GM10266 (cell line): ENCODE measurements around the gene DDX39A.

ENCODE experiments used
- DNase-seq: peaks from one replicate; pipeline ENCODE4 v3.0.0; 2012; ENCODE audit errors: extremely low spot score
- TF ChIP-seq, protein P1 (sequence below): IDR thresholded peaks from 2 replicates; pipeline ENCODE4 v1.5.1; 2012; ENCODE audit warnings: mild to moderate bottlenecking, low read depth; ENCODE audit not compliant: control insufficient read depth, insufficient read depth; ENCODE audit errors: missing control alignments

DDX39A gene

DNA sequence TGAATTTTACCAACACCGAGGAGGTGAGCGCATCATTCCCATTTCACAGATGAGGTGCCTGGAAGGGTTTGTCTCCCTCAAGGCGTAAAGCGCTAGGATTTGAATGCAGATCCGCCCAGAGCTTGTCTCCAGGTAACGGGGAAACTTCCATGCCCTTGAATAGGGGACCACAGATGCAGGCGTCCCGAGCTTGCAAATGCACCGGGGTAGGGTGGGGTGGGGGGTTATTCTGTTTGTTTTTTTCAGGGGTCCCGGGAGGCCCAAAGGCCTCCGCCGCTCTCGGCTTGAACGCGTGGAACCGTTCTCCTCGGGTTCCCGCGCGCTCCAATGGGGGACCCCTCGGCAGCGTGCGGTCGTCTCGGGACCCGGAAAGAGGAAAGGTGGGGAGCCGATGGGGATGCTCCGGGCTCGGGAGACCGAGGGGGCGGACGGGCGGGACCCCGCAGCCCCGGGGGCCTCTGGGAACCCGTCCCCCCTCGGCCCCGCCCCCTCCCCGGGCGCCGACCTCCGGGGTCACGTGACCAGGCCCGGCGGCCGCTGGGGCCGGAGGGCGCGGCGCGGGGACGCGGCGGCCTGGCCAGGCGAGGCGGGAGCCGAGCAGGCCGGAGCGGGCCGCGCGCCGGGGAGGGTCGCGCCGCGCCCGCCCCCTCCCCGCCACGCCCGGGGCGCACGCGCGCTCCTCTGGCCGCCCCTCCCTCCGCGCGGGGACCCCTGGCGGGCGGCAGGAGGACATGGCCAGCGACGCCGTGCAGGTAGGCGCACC is 13.8 kb upstream of the DDX39A start, which contains the start of gene PKN1:
TSS of gene PKN1 (plus strand) at position 516 of the 763 bp plus-strand sequence. CDS start at position 732, 216 bp downstream.
- TF ChIP-seq, protein P1, sequence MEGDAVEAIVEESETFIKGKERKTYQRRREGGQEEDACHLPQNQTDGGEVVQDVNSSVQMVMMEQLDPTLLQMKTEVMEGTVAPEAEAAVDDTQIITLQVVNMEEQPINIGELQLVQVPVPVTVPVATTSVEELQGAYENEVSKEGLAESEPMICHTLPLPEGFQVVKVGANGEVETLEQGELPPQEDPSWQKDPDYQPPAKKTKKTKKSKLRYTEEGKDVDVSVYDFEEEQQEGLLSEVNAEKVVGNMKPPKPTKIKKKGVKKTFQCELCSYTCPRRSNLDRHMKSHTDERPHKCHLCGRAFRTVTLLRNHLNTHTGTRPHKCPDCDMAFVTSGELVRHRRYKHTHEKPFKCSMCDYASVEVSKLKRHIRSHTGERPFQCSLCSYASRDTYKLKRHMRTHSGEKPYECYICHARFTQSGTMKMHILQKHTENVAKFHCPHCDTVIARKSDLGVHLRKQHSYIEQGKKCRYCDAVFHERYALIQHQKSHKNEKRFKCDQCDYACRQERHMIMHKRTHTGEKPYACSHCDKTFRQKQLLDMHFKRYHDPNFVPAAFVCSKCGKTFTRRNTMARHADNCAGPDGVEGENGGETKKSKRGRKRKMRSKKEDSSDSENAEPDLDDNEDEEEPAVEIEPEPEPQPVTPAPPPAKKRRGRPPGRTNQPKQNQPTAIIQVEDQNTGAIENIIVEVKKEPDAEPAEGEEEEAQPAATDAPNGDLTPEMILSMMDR, result no peak

GRCh38 chr19:14430712-14431111 is 11.6 kb upstream of the DDX39A start:
- TF ChIP-seq, protein P1, result no peak
- no peak for DNase-seq

More for the DNA sequence above, 13.8 kb upstream of the DDX39A start, which contains the start of gene PKN1:
- peak; percentile 92 for DNase-seq

- no peak for DNase-seq
These were observed 9.8 kb upstream of the DDX39A start for GRCh38 chr19:14428882-14429416.

DNA sequence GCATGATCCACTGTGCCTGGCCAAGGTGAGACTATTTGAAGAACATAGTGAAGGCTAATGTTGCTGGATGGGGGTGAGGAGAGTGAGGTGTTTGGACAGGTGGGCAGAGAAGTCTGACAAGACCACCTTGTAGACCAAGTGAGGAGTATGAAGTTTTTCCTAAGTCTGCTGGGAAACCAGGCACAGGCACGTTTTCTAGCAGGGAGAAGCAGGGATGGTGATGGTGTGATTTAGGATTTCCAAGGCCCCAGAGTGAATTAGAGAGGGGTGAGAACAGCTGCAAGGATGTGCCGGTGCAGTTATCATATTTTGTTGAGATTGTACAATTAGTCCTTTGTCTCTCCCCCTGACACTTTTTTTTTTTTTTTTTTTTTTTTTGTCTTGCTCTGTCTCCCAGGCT is 8.3 kb upstream of the DDX39A start:
- TF ChIP-seq, protein P1, result no peak
- no peak for DNase-seq

More at GRCh38 chr19:14428882-14429416, 9.8 kb upstream of the DDX39A start:
- TF ChIP-seq, protein P1, result no peak

- TF ChIP-seq, protein P1, result no peak
- DNase-seq, result no peak
These were observed 6.6 kb upstream of the DDX39A start for GRCh38 chr19:14425696-14426138.

GRCh38 chr19:14418856-14419105 is 360 bp downstream of the DDX39A start:
- TF ChIP-seq, protein P1, result no peak
- DNase-seq, result peak; percentile 89

DNA sequence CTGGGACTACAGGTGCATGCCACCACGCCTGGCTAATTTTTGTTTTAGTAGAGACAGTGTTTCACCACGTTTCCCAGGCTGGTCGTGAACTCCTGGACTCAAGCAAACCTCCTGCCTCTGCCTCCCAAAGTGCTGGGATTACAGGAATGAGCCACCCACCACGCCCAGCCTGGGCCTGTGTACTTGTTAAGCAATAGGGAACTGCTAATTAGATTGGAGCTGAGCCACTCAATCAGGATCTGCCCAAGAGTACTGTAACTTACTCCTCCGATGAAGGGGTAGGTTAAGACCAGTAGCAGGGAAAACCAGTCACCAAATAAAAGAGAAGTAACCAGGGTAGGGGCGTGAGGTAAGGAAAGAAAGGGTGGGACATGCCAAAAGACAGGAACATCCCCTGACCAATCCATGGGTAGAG is 2.3 kb downstream of the DDX39A start:
- TF ChIP-seq, protein P1, result no peak
- DNase-seq, result no peak
